HG03439 (cell line): ENCODE data around the gene LACTB.
"Not testable (repeated sequence)": the region's sequence is repeated elsewhere in the genome, so short reads cannot be mapped to it uniquely, and the experiment has no call there.

ENCODE experiments used
- ATAC-seq: cut with Tn5 transposase; IDR thresholded peaks from one replicate; pipeline ENCODE4 v1.9.1; 2021; ENCODE audit warnings: mild to moderate bottlenecking, moderate library complexity; ENCODE audit not compliant: unreplicated experiment

The LACTB gene

DNA sequence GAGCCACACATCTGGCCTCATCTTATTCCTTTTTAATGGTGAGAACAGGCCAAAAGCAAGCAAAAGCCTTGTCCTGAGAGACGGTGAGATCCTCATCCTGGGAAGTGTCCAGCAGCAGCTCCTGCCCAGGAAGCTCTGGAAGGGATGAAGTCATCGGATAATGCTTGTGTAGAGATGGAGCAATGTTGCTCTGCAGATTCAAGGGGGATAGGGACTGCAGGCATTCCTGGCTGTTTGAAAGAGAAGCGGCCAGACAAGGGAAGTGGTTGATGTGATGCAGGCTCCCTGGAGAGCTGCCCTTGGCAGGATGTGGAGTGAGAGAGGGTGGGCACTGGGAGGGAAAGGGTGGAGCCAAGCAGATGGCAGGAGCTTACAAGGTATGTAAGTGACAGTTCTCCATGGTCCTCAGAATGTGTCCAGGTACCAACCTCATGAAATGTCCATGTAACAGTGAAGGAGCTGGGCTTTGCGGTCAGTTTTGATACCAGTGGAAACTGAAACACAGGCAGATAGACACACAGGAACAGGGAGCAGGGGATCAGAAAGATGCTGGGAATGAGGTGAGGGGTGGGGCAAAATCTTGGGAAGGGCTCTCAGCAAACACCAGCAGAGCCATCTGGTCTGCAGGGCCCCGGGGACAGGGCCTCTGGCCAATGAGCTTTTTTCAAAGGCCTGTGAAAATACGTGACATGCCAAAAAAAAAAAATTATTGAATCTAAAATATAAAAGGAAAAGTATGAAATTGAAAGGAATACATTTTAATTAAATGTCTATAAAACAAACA lies 32.2 kb upstream of the LACTB start:
- ATAC-seq: no peak

DNA sequence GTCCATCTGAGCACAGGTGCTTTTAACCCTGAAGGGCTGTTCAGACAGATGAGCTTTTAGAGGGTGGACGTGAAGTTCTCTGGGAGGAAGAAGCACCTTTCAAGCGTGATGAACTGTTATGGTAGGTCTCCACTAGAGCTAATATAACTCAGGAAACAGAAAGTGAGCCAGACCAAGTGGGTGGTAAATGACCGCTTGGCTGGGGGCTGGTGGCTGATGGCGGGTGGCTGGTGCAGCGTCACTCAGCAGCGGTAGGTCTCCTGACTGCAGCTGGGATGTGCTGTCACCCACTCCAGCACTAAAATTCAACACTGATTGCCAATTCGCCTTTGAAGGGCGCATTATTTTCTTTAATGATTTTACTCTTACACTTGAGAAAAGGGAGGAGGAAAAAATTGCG lies 31.2 kb upstream of the LACTB start:
- ATAC-seq: no peak

DNA sequence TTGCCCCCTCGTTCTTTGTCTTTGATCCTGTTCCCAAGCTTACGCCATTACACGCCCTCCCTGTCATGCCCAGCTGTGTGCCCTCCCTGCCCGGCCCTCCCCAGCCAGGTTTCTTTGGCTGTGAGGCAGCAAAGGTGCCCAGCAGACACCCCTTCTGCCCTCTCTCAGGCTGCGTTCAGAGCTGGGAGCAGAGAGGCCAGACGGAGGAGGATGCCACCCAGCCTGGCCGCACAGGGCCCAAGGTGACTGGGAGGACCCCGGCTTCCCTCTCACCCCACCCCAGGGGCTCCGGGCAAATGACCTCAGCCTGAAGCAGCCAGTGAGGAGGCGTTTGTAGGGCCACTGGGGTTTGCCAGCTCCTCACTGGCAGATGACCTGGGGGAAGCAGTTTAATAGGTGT lies 30.8 kb upstream of the LACTB start:
- ATAC-seq: no peak

DNA sequence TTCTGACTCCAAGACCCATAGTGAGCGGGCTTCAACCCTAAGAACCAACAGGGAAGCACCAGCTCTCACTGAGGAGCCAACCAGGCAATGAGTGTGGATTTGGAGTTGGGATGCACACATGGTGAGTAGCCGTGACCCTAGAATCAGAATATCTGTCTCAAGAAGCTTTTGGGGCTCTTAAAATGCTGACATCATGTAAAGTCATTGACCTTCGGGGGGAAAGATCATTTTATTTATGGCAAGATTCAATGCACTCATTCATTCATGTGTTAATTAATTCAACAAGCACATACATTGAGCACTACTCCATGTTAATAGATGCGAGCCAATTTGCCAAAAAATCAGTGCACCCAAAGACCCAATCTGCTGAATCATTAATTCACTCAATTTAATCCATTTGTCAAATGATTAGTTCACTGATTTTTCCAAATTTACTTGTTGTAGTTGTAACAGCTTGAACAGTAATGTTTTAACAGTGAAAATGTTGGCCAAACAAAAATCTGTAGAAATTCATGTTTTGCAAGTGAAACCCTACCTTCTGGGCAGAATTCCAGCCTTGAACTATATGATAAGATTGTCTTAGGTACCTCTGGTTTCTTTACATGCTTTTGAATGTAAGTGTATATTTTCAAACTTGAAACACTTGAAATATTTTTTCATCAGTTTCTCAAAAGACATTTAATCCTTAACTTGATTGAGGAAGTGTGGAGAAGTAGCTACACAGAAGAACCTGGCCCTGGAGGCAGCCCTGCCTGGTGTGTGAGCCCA lies 29.8 kb upstream of the LACTB start:
- ATAC-seq: no peak

DNA sequence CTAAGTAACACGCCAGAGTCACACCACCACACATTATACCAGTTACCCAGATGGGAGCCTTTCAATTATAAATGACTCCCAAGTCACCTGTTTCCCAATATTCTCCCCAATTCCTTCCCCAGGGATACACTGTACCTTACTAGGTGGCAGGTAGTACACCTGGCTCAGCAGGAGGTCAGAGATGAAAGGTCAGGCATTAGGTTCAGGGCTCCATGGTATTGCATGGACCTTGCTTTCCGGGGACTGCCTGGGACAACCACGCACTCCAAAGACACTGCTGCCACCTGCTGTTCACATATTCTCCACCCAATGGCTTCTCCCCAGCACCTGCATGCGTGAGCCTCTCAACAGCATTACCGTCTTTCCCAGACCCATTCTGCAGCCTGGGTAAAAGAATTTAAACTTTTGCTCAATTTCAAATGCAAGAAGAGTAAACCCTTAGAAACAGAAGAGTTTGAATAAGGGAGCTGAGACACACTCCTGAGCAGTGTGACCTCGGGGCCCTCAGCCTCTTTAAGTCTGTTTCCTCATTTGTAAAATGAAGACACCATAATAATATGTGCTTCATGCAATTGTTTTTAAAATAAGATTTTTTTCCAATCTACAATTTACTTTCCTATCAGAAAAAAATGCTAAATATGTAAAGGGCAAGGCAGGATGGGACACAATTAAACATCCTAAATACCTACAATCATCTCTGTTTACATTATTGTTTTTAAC lies 28.0 kb upstream of the LACTB start:
- peak; percentile 59 for ATAC-seq

DNA sequence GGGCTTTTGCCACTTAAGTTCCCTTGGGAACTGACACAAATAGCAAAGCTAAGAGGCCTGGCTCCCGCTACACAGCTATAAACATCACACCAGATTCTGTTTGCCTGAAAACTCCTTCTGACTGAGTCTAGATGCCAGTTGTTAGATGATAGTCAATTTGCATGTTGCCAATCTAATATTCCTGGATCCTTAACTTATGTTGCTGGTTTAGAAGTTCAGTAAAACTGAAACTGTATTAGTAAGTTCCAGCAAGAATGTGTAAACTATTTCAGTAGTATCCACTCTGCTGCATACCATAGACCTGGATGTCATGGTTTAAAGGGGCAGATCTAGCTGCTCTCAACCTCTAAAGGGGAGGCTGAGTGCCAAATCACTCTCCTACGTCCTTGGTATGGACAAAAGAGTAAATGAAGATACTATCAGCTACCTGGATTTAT lies 27.1 kb upstream of the LACTB start:
- ATAC-seq: no peak

DNA sequence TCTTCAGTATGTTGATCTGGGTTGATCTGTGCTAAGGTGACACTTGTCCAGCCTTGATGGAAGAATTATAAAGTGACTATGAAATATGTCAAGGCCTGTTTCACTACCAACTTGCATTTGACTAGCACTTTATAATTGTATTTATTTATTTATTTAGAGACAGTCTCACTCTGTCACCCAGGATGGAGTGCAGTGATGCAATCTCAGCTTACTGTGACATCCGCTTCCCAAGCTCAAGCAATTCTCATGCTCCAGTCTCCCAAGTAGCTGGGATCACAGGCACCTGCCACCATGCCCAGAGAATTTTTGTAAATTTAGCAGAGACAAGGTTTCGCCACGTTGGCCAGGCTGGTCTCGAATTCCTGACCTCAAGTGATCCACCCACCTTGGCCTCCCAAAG lies 25.5 kb upstream of the LACTB start:
- no peak for ATAC-seq

DNA sequence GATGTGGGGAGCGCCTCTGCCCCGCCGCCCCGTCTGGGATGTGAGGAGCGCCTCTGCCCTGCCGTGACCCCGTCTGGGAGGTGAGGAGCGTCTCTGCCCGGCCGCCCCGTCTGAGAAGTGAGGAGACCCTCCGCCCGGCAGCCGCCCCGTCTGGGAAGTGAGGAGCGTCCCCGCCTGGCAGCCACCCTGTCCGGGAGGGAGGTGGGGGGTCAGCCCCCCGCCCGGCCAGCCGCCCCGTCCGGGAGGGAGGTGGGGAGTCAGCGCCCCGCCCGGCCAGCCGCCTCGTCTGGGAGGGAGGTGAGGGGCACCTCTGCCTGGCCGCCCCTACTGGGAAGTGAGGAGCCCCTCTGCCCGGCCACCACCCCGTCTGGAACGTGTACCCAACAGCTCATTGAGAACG lies 22.8 kb upstream of the LACTB start:
- ATAC-seq: not testable (repeated sequence)

DNA sequence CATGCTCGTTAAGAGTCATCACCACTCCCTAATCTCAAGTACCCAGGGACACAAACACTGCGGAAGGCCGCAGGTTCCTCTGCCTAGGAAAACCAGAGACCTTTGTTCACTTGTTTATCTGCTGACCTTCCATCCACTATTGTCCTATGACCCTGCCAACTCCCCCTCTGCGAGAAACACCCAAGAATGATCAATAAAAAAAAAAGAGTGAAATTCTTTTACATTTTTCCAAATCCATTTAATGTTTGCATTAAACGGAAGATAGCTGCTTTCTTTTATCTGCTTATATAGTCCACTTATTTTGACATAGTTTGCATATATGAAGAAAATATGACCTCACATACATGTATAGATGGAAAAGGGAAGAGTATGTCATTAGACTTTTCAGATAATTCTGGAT lies 22.1 kb upstream of the LACTB start:
- not testable (repeated sequence) for ATAC-seq

DNA sequence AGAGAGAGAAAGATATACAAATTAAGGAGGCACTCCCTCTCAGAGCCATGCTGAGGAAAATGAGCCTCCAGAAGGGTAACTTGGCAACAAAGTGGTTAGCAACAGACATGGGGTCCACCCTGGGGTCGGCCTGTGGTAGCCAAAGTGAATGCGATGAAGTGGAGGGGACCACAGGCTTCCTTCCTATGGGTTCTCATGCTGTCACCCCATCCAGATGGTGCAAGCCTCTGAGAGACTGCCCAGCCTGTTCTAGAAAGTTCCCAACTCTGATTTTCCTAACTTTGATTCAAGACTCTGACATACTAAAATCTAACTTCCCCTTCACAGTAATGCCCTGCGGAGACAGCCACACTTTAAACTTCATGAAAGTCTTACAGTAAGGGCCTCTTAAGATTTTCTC lies 18.2 kb upstream of the LACTB start:
- no peak for ATAC-seq

DNA sequence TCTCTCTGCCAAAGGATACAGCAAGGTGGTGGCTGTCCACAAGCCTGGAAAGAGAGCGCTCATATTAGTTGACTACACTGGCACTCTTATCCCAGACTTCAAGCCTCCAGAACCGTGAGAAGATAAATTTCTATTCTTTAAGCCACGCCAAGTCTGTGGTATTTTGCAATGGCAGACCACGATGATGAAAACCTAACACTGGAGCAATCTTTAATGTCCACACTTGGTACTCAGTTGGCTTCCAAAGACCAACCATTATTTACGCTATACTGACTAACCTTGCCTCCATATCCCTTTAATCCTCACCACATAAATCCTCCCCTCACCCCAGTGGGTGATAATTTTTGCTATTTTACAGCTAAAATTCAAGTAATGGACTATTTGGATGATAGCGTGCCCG lies 16.9 kb upstream of the LACTB start:
- no peak for ATAC-seq

DNA sequence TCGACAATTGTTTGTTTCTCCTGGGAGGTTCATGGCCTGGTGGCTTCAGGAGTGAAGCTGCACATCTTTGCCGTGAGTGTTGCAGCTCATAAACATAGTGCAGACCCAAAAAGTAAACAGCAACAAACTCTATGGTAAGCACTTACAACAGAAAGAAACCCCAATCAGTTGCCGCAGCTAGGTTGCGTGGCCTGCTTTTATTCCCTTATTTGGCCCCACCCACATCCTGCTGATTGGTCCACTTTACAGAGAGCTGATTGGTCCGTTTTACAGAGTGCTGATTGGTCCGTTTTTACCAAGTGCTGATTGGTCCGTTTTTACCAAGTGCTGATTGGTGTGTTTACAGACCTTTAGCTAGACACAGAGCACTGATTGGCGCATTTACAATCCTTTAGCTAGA lies 16.3 kb upstream of the LACTB start:
- ATAC-seq: not testable (repeated sequence)

DNA sequence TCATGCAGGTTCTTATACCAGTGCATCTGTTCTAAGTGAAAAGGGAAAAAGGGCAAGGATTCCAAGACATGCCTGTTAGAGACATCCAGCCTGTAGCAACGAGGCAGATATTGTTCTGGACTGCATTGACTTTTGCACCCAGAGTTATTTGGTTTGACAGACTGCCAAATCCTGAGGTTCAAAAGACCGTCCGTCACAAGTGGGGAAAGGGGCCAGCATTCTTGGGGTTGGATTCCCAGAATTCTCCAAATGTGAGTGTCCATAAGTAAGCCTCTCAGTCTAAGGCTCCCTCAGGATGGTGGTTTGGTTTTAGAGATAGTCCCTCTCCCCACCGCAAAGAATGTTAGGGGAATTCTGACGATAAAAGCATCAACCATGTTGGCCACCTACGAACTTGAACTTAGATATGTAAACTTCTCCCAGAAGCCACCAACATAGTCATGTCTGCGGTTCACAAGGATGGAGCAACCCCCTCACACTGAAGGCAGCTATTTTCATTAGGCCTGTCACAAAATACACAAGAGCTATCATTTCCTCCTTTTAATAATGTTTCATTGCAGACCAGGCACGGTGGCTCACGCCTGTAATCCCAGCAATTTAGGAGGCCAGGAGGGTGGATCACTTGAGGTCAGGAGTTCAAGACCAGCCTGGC lies 13.6 kb upstream of the LACTB start:
- no peak for ATAC-seq

DNA sequence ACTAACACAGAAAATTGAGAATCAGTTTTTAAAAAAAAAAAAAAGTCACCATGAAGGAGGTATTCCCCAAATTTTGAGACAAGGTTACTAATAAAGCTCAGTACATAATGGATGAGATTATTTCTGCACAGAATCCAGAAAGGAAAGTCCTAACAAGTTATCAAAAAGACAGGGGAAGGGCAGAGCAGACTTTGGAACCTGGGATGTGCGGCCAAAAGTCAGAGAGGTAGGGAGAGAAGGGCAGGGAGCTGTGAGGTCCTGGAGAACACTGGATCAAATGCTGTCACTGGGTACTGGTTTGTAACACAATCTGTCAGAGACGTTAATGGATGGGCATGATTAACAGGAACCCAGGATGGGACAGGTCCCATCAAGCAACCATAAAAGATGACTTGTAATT lies 12.2 kb upstream of the LACTB start:
- ATAC-seq: no peak

DNA sequence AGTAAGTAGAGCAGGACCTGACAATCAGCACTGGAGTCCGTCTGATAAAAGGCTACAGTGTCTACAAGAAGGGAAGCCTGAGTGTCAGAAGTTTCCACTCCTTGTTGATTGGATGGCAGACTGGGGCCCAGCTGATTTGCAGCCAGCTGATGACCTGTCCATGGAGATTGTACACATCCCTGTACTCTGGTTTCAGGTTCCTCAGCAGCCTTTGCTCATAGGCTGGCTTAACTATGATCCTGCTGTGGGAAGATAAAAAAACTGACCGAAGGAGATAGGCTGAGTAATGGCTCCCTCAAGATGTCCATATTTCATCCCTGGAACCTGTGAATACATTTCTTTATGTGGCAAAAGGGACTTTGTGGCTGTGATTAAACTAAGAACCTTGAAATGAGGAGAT lies 11.7 kb upstream of the LACTB start:
- no peak for ATAC-seq

DNA sequence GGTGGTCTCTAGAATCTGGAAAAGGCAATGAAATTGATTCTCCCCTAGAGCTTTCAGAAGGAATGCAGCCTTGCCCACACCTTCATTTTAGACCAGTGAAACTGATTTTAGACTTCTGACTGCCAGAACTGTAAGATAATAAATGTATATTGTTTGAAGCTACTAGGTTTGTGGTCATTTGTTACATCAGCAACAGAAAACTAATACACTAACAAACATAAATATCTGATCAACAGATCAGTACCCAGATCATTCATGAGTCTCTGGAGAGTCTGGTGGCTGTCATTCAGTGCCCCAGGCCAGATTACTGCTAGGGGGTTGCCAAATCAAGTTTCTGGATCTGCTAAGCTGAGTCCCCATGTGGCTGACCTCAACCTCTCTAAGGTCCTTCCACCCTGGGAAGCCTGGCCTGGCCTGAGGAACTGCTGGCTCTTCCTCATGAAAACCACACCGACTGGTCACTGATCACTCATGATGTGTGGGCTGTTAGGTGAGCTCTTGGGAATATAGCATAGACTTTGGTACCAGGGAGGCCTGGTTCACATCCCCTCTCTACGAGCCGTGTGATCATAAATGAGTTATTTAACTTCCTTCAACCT lies 11.1 kb upstream of the LACTB start:
- ATAC-seq: no peak

DNA sequence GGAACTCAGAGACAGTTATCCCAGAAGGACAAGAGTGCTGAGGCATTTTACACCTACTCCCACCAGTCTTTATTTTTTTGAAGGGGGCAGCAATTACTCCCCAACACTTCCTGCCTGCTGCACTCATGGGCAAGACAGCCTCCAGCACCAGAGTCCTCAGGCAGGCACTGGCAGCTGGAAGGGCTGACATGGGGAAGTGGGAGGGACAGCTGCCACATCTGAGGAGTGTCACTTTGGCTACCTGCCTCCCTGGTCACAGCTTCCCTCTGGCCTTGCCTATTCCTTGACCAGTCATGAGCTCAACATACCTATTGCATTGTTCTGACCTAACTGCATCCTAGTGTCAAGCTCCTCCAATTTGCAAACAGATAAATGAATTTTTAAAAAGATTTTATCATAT lies 10.2 kb upstream of the LACTB start:
- no peak for ATAC-seq

DNA sequence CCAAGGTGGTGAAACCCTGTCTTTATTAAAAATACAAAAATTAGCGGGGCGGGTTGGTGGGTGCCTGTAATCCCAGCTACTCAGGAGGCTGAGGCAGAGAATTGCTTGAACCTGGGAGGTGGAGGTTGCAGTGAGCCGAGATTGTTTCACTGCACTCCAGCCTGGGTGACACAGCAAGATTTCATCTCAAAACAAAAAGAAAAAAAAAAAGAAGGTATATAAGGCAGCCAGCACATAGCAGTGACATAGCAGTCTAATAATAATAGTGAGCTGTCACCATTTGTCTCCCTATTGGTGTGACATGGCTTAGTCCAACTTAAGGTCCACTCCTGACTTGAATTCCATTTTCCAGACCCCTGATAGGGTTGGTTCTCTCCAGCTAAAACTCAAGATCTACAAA lies 8.8 kb upstream of the LACTB start:
- no peak for ATAC-seq

DNA sequence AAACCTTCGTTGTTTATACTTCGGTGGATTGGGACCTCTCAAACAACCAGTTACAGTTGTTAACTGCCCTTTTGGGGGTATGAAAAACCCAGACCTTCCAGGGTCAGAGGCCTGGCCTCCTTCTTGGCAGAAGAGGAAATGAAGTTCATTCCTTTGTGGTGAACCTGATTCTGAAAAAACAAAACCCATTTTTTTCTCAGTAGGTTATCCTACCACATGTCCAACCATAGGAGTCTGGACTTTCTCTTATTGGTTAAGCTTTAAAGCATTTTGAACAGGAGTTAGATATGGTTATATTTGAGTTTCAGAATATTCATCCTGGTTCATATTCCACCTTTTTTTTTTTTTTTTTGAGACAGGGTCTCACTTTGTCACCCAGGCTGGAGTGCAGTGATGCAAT lies 7.2 kb upstream of the LACTB start:
- ATAC-seq: no peak

DNA sequence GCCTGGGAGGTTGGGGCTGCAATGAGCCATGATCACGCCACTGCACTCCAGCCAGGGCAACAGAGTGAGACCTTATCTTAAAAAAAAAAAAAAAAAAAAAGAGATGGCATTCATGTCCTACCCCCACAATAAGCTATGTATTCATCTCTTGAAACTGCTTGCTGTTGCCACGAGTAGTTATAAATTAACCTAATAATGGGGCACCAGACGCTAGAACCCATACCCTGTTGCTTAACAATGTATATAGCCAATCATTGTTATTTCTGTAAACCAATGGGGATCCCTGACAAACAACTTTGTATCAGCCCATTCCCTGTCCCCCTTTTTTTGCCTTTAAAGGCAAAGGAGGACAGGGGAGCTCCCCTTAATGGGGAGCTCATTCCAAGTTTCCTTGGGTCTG lies 2.8 kb upstream of the LACTB start:
- ATAC-seq: no peak
